Measurements from ENCODE around the gene MORN1. TPM values are rescaled to one million over a fixed set of nuclear protein-coding genes. Genes with fewer than 3 reads are reported as not detected.

MORN1 gene
- total and polyA plus RNA-seq, 9 of the 15 experiments (the other 6 are each of a cell fraction or from before 2014, with no cell fraction given): 0.24 to 9.3 (median 4.2) TPM

DNA sequence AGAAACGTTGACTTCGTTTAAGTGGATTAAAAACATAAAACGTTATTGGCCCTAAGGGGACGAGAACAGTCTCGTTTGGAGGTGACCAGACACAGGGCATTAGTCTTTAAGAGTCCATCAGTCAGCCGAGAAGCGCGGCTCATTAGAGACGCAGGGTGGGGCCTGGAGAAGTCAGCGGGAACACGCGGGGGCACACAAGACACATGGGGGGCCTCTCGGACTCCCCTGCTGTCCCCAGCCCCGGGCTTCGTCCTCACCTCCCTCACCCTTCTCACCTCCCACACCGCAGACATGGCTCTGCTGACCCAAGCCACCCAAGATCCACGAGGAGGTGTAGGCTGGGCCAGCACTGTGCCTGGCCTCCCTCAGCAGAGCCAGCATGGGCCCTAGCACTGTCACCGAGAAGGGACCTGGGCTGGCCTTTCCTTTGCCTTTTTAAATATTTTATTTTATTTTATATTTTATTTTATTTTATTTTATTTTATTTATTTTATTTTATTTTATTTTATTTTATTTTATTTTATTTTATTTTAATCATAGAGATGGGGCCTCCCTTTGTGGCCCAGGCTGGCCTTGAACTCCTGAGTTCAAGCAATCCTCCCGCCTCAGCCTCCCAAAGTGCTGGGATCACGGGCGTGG lies 48.9 kb downstream of the MORN1 start:
- H3K4me3 ChIP-seq: no peak overlapping the region
- H3K79me2 ChIP-seq (ENCODE audit: control insufficient read depth, insufficient read depth, low read length): no peaks in the 10 kb centered on the region
- H3K27ac ChIP-seq (ENCODE audit: extremely low read depth, low read depth, low read length): no peak overlapping the region
- no peaks in the 10 kb centered on the region for H3K9me1 ChIP-seq (ENCODE audit: control insufficient read depth, insufficient read depth, low read length)
- no peaks in the 10 kb centered on the region for H3K9me3 ChIP-seq (replicated peaks; ENCODE audit: control insufficient read depth, insufficient read depth, low read depth, low read length)
- no peak overlapping the region for H2AFZ ChIP-seq (ENCODE audit: low read depth, low read length)
- intact Hi-C loops (cut with micrococcal nuclease): no loop called here
- CTCF ChIA-PET (ENCODE audit: low intra/inter-chr PET ratio): no interaction called here
- peaks cover 0 to 49% of the 10 kb centered on the region in 2 experiments; a peak in 2 of 5 replicates for H3K4me1 ChIP-seq (replicated peaks in 1 of 2; ENCODE audit: control insufficient read depth in 2 of 2, insufficient read depth in 2 of 2, low read length in 2 of 2)
- TF ChIP-seq, protein P1, sequence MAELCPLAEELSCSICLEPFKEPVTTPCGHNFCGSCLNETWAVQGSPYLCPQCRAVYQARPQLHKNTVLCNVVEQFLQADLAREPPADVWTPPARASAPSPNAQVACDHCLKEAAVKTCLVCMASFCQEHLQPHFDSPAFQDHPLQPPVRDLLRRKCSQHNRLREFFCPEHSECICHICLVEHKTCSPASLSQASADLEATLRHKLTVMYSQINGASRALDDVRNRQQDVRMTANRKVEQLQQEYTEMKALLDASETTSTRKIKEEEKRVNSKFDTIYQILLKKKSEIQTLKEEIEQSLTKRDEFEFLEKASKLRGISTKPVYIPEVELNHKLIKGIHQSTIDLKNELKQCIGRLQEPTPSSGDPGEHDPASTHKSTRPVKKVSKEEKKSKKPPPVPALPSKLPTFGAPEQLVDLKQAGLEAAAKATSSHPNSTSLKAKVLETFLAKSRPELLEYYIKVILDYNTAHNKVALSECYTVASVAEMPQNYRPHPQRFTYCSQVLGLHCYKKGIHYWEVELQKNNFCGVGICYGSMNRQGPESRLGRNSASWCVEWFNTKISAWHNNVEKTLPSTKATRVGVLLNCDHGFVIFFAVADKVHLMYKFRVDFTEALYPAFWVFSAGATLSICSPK (IDR thresholded peaks at IDR 0.05; ENCODE audit: borderline replicate concordance): no peak
- TF ChIP-seq NFRKB (IDR thresholded peaks at IDR 0.05; ENCODE audit: low read depth) (no peak), SRSF9 (IDR thresholded peaks at IDR 0.05; ENCODE audit: borderline replicate concordance, low read depth, low read length) (no peak), BRD4 (IDR thresholded peaks at IDR 0.05) (no peak), HLTF (IDR thresholded peaks at IDR 0.05) (no peak)
- no peak for ATAC-seq
- POLR2A ChIA-PET: interaction anchor here (1.2 kb wide), 1 partner anchor 22 kb away, joined by 5 read pairs; no protein-coding TSS in a partner anchor
- no peak overlapping the region for H3K4me2 ChIP-seq (ENCODE audit: insufficient read depth, low read length)
- H4K20me1 ChIP-seq (replicated peaks; ENCODE audit: control insufficient read depth, insufficient read depth, low read length): peaks cover 27% of the 10 kb centered on the region
- 5% methylated on average over 21 of the region's 21 CpGs for WGBS (ENCODE audit: insufficient coverage, low coverage, missing lambda C conversion rate)
- H3K9ac ChIP-seq (ENCODE audit: insufficient read depth in 1 of 2, low read depth in 2 of 2, low read length in 2 of 2): no peak overlapping the region
- no peak for FAIRE-seq
- no peak for DNase-seq (ENCODE audit: extremely low read depth in 1 of 4, low spot score in 3 of 4)
- in situ Hi-C loops (cut with MboI): no loop called here
- no peaks in the 10 kb centered on the region for H3K36me3 ChIP-seq (ENCODE audit: control insufficient read depth, insufficient read depth, low read length)
- BruUV-seq (replicated peaks): no TSS peak
- peaks cover 82 to 91% of the 10 kb centered on the region in 2 experiments; a peak in 4 of 5 replicates for H3K27me3 ChIP-seq (ENCODE audit: control insufficient read depth in 2 of 2, insufficient read depth in 2 of 2, low read length in 2 of 2)

Data from K562 (cell line).